HL-60 (cell line): ENCODE data around the gene EPHA4.

ENCODE experiments used
- DNase-seq, 2 experiments: peaks; one replicate each; pipeline ENCODE4 v3.0.0-alpha.2; 2010 to 2020; ENCODE audit warnings: low read depth in 1 of 2, low spot score in 1 of 2
- H3K27ac ChIP-seq: fragments of 250-450 bp; sonication (Bioruptor Pico); replicated peaks from 2 replicates; pipeline ENCODE4 v1.5.1; 2020; ENCODE audit warnings: mild to moderate bottlenecking, moderate library complexity
- H3K27me3 ChIP-seq: fragments of 250-450 bp; sonication (Bioruptor Pico); 2 replicates; pipeline ENCODE4 v1.5.1; 2021; ENCODE audit warnings: mild to moderate bottlenecking, moderate library complexity; ENCODE audit not compliant: insufficient read depth, poor library complexity, severe bottlenecking
- H3K4me3 ChIP-seq: replicated peaks from 2 replicates; pipeline ENCODE4 v1.5.1; 2011; ENCODE audit warnings: mild to moderate bottlenecking, control low read depth, low read length; ENCODE audit not compliant: insufficient read depth
- GABPA ChIP-seq: IDR thresholded peaks from 2 replicates; pipeline ENCODE4 v1.6.1; 2012; ENCODE audit warnings: low read depth
- POLR2AphosphoS5 ChIP-seq: IDR thresholded peaks from 2 replicates; pipeline ENCODE4 v1.6.1; 2012; ENCODE audit warnings: low read depth
- SPI1 ChIP-seq: IDR thresholded peaks from 2 replicates; pipeline ENCODE4 v1.6.1; 2012; ENCODE audit warnings: low read depth, mild to moderate bottlenecking, borderline replicate concordance
- TF ChIP-seq, protein P1 (sequence below): IDR thresholded peaks from 2 replicates; pipeline ENCODE4 v1.6.1; 2012; ENCODE audit warnings: low read depth; ENCODE audit not compliant: insufficient replicate concordance
- TF ChIP-seq, protein P2 (sequence below): IDR thresholded peaks from one replicate; pipeline ENCODE4 v1.5.1; 2011; ENCODE audit warnings: low read length, control low read depth, inconsistent platforms; ENCODE audit not compliant: insufficient read depth

Gene EPHA4

DNA sequence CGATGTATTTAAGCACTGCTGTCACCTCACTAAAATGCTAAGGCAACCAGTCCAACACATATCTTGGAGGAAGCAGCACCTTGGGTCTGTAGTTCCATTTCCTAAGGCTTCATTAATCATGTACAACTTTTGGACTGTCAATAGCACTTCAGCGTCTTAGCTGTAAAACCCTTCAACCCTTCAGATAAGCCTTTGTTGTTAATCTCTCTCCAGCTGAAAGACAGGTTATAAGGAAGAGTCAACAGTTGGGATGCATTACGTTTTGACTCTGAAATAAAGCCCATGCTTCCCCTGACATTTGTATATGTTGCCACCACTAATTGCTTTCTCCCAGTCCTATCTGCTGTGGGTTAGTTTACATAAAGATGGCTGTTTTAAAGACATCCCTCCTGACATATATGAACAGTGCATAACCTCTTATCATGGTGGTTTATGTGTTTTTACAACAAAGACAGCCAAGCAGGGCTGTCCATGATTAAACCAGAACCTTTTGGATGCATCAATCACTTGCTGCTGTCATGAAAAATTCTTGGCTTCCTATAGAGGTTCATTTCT is 81.5 kb downstream of the EPHA4 start:
- no peak for DNase-seq
- no peaks in the 10 kb centered on the region for H3K27me3 ChIP-seq
- no peak overlapping the region for H3K4me3 ChIP-seq
- TF ChIP-seq, protein P1, sequence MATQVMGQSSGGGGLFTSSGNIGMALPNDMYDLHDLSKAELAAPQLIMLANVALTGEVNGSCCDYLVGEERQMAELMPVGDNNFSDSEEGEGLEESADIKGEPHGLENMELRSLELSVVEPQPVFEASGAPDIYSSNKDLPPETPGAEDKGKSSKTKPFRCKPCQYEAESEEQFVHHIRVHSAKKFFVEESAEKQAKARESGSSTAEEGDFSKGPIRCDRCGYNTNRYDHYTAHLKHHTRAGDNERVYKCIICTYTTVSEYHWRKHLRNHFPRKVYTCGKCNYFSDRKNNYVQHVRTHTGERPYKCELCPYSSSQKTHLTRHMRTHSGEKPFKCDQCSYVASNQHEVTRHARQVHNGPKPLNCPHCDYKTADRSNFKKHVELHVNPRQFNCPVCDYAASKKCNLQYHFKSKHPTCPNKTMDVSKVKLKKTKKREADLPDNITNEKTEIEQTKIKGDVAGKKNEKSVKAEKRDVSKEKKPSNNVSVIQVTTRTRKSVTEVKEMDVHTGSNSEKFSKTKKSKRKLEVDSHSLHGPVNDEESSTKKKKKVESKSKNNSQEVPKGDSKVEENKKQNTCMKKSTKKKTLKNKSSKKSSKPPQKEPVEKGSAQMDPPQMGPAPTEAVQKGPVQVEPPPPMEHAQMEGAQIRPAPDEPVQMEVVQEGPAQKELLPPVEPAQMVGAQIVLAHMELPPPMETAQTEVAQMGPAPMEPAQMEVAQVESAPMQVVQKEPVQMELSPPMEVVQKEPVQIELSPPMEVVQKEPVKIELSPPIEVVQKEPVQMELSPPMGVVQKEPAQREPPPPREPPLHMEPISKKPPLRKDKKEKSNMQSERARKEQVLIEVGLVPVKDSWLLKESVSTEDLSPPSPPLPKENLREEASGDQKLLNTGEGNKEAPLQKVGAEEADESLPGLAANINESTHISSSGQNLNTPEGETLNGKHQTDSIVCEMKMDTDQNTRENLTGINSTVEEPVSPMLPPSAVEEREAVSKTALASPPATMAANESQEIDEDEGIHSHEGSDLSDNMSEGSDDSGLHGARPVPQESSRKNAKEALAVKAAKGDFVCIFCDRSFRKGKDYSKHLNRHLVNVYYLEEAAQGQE = no peak
- TF ChIP-seq, protein P2, sequence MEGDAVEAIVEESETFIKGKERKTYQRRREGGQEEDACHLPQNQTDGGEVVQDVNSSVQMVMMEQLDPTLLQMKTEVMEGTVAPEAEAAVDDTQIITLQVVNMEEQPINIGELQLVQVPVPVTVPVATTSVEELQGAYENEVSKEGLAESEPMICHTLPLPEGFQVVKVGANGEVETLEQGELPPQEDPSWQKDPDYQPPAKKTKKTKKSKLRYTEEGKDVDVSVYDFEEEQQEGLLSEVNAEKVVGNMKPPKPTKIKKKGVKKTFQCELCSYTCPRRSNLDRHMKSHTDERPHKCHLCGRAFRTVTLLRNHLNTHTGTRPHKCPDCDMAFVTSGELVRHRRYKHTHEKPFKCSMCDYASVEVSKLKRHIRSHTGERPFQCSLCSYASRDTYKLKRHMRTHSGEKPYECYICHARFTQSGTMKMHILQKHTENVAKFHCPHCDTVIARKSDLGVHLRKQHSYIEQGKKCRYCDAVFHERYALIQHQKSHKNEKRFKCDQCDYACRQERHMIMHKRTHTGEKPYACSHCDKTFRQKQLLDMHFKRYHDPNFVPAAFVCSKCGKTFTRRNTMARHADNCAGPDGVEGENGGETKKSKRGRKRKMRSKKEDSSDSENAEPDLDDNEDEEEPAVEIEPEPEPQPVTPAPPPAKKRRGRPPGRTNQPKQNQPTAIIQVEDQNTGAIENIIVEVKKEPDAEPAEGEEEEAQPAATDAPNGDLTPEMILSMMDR = no peak
- TF ChIP-seq POLR2AphosphoS5 (no peak), GABPA (no peak), SPI1 (no peak)
- no peak overlapping the region for H3K27ac ChIP-seq

DNA sequence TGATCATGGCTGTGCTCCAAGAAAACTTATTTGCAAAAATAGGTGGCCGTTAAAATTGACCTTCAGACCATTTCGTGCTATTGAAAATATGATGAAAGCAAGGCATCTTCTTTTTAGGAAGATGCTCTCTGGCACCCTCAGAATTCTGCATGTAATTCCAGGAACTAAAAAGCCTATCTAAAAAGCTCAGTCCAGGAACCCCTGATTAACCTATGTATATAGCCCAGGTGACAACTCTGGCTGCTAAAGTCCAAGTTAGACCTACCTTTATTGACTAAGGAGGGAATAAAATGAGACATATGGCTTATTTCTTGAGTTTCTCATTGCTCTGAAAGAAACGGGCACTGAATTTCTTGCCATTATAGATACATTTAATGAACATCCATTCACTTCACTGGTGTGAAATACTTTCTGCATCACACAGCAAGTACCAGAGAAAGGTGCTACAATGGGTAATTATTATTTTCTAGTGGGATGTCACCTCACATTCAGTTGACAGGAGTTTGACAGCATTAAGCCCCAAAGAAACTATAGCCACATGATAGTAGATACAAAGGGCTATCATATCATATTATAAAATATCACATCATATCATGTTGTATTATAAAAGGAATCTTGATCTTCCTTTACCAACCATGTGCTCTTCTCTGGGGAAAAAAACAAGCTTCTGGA is 83.8 kb downstream of the EPHA4 start:
- Histone ChIP-seq H3K27ac (no peak overlapping the region), H3K4me3 (no peak overlapping the region), H3K27me3 (no peaks in the 10 kb centered on the region)
- DNase-seq = no peak
- TF ChIP-seq, protein P1 = no peak
- TF ChIP-seq, protein P2 = no peak

DNA sequence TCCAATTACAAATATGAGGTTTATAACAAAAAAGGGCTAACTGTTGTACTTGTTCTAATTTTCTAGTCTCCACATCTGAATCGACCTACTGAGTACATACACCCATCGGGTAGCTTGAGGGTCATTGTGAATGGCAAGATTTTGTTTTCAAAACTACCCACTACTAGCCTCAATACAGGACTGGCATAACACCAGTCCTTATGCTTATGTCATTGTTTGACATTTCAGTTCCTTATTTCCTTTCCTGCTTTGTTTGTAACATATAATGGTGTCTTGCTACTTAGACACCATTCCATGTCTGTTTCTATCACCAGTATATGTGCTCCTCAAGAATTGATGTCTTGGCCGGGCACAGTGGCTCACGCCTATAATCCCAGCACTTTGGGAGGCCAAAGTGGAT is 86.0 kb downstream of the EPHA4 start:
- no peak overlapping the region for H3K27ac ChIP-seq
- TF ChIP-seq POLR2AphosphoS5 = no peak
- TF ChIP-seq, protein P2 = no peak
- no peak for TF ChIP-seq SPI1
- TF ChIP-seq GABPA = no peak
- TF ChIP-seq, protein P1 = no peak
- H3K27me3 ChIP-seq = no peaks in the 10 kb centered on the region
- no peak for DNase-seq
- no peak overlapping the region for H3K4me3 ChIP-seq
